Fibroblast of lung (primary cell): Measurements from ENCODE around the gene C8B. TPM values are rescaled to one million over a fixed set of nuclear protein-coding genes. Genes with fewer than 3 reads are reported as not detected.

ENCODE experiments used
- DNase-seq, 2 donors: peaks; one replicate each; pipeline versions ENCODE4 v3.0.0 to v3.0.0-alpha.2; 2010; ENCODE audit warnings: low read depth in 2 of 2
- H2AFZ ChIP-seq: 2 replicates; pipeline ENCODE4 v1.5.1; 2012; ENCODE audit warnings: low read length, control low read depth, inconsistent platforms
- H3K27ac ChIP-seq: 2 replicates; pipeline ENCODE4 v1.5.1; 2011; ENCODE audit warnings: low read length, control low read depth; ENCODE audit not compliant: insufficient read depth
- H3K27me3 ChIP-seq: 2 replicates; pipeline ENCODE4 v1.5.1; 2011; ENCODE audit warnings: mild to moderate bottlenecking, low read length; ENCODE audit not compliant: control insufficient read depth, insufficient read depth
- H3K36me3 ChIP-seq: 2 replicates; pipeline ENCODE4 v1.5.1; 2011; ENCODE audit warnings: low read length; ENCODE audit not compliant: control insufficient read depth, insufficient read depth
- H3K4me1 ChIP-seq: 2 replicates; pipeline ENCODE4 v1.5.1; 2011; ENCODE audit warnings: low read length; ENCODE audit not compliant: control insufficient read depth, insufficient read depth; ENCODE audit errors: extremely low read depth
- H3K4me2 ChIP-seq: 2 replicates; pipeline ENCODE4 v1.5.1; 2011; ENCODE audit warnings: low read length, control low read depth; ENCODE audit not compliant: insufficient read depth; ENCODE audit errors: extremely low read depth
- H3K4me3 ChIP-seq, 4 experiments: fragments of 200-600 bp in 1 of 4; sonication (generic) in 1 of 4; replicated peaks in 1 of 4; 2 replicates each; pipeline ENCODE4 v1.5.1; 2011 to 2016; ENCODE audit warnings: low read length in 4 of 4, low read depth in 3 of 4, mild to moderate bottlenecking in 3 of 4, control low read depth in 2 of 4, inconsistent platforms in 1 of 4, mixed read lengths in 1 of 4; ENCODE audit not compliant: insufficient read depth in 1 of 4; ENCODE audit errors: control extremely low read depth in 1 of 4
- H3K79me2 ChIP-seq: 2 replicates; pipeline ENCODE4 v1.5.1; 2012; ENCODE audit warnings: mild to moderate bottlenecking, low read length, inconsistent platforms; ENCODE audit not compliant: control insufficient read depth, insufficient read depth
- H3K9ac ChIP-seq: 2 replicates; pipeline ENCODE4 v1.5.1; 2011; ENCODE audit warnings: mild to moderate bottlenecking, low read length, control low read depth; ENCODE audit not compliant: insufficient read depth
- H3K9me3 ChIP-seq: 2 replicates; pipeline ENCODE4 v1.5.1; 2012; ENCODE audit warnings: low read depth, low read length; ENCODE audit not compliant: control insufficient read depth, insufficient read depth
- H4K20me1 ChIP-seq: 2 replicates; pipeline ENCODE4 v1.5.1; 2011; ENCODE audit warnings: low read length; ENCODE audit not compliant: control insufficient read depth, insufficient read depth; ENCODE audit errors: extremely low read depth
- CTCF ChIP-seq, 2 donors: IDR thresholded peaks in 1 of 2; conservative IDR thresholded peaks in 1 of 2; 1 replicate in 1 of 2; 2 replicates in 1 of 2; pipeline ENCODE4 v1.5.1; 2011 to 2012; ENCODE audit warnings: low read length in 2 of 2, control low read depth in 1 of 2, inconsistent platforms in 1 of 2, low read depth in 1 of 2, mild to moderate bottlenecking in 1 of 2
- EZH2 ChIP-seq: IDR thresholded peaks from 2 replicates; pipeline ENCODE4 v1.5.1; 2012; ENCODE audit warnings: low read length, control low read depth, mild to moderate bottlenecking; ENCODE audit errors: missing control alignments
- polyA plus RNA-seq, 2 donors: library from polyadenylated mRNA; depleted of rRNA in 1 of 2; stranded (reverse) in 1 of 2; unstranded in 1 of 2; fragments of >200 nt; gene quantifications; 2 replicates each; pipeline ENCODE4 v1.2.1, GENCODE V29; 2011 to 2012; ENCODE audit warnings: missing spikeins in 1 of 2
- total RNA-seq: library from RNA; depleted of rRNA; stranded (reverse); fragments of >200 nt; gene quantifications from 2 replicates; pipeline ENCODE4 v1.2.1, GENCODE V29; 2014

C8B gene
- total and polyA plus RNA-seq, 2 donors (not counting 1 experiment from before 2014, with no cell fraction given): not detected

- Histone ChIP-seq H4K20me1 (no peaks in the 10 kb centered on the region), H3K4me2 (no peak overlapping the region), H3K9me3 (no peaks in the 10 kb centered on the region), H3K79me2 (no peaks in the 10 kb centered on the region), H3K9ac (no peak overlapping the region), H3K36me3 (no peaks in the 10 kb centered on the region), H2AFZ (no peak overlapping the region), H3K27ac (no peak overlapping the region), H3K4me3 (no peak overlapping the region), H3K27me3 (no peaks in the 10 kb centered on the region), H3K4me1 (no peaks in the 10 kb centered on the region)
- no peak for TF ChIP-seq CTCF (conservative IDR thresholded peaks at IDR 0.05 in 1 of 2, IDR thresholded peaks at IDR 0.05 in 1 of 2; ENCODE audit: low read depth in 1 of 2, low read length in 2 of 2)
- no peak for TF ChIP-seq EZH2
- no peak for DNase-seq
Measured at GRCh38 chr1:56967355-56967754, 1.5 kb upstream of the C8B start.

GRCh38 chr1:56966698-56966999 is 834 bp upstream of the C8B start:
- H3K27me3 ChIP-seq: no peaks in the 10 kb centered on the region
- no peak overlapping the region for H3K4me2 ChIP-seq
- no peak for DNase-seq
- no peaks in the 10 kb centered on the region for H3K9me3 ChIP-seq
- no peaks in the 10 kb centered on the region for H3K79me2 ChIP-seq
- no peaks in the 10 kb centered on the region for H4K20me1 ChIP-seq
- no peaks in the 10 kb centered on the region for H3K36me3 ChIP-seq
- no peak overlapping the region for H3K27ac ChIP-seq
- H3K4me3 ChIP-seq: no peak overlapping the region
- no peak overlapping the region for H2AFZ ChIP-seq
- TF ChIP-seq CTCF (conservative IDR thresholded peaks at IDR 0.05 in 1 of 2, IDR thresholded peaks at IDR 0.05 in 1 of 2; ENCODE audit: low read depth in 1 of 2, low read length in 2 of 2) (no peak), EZH2 (no peak)
- no peak overlapping the region for H3K9ac ChIP-seq
- no peaks in the 10 kb centered on the region for H3K4me1 ChIP-seq

DNA sequence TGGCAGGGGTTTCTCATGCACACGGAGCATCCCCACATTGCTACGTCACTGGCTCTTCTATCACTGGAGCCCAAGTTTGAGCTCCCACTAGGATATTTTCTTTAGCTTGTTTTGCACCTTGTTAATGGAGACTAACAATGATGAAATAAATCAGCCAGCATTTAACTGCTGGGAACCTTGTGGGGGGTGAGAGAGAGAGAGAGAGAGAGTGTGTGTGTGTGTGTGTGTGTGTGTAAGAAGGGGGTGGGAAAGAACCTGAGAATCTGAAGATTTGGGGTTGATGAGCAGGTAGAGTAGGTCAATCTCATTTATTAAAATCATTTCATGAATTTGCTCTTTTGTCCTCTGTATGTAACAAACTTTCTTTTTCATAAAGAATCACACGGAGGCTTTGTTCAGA is 624 bp downstream of the C8B start:
- no peaks in the 10 kb centered on the region for H3K9me3 ChIP-seq
- H3K36me3 ChIP-seq: no peaks in the 10 kb centered on the region
- H3K79me2 ChIP-seq: no peaks in the 10 kb centered on the region
- H3K27ac ChIP-seq: no peak overlapping the region
- H3K4me1 ChIP-seq: no peaks in the 10 kb centered on the region
- no peaks in the 10 kb centered on the region for H4K20me1 ChIP-seq
- no peak overlapping the region for H3K9ac ChIP-seq
- TF ChIP-seq CTCF (conservative IDR thresholded peaks at IDR 0.05 in 1 of 2, IDR thresholded peaks at IDR 0.05 in 1 of 2; ENCODE audit: low read depth in 1 of 2, low read length in 2 of 2): no peak
- TF ChIP-seq EZH2: no peak
- no peak overlapping the region for H3K4me2 ChIP-seq
- no peak overlapping the region for H2AFZ ChIP-seq
- no peak overlapping the region for H3K4me3 ChIP-seq
- DNase-seq: no peak
- H3K27me3 ChIP-seq: no peaks in the 10 kb centered on the region
